HEK293 (cell line): ENCODE measurements around the gene ASAP2.

Experiments
- CTCF ChIA-PET: fragments of 350-600 bp; formaldehyde crosslinking; extraction: SDS; loops from one replicate; lab custom pipeline; 2021; ENCODE audit warnings: antibody characterized with exemption; lab: Yijun Ruan, JAX
- POLR2A ChIA-PET: fragments of 300-600 bp; formaldehyde crosslinking; extraction: SDS; loops from one replicate; lab custom pipeline; 2020; ENCODE audit warnings: antibody characterized with exemption, inconsistent platforms; lab: Yijun Ruan, JAX
- H3K27ac ChIP-seq: fragments of 200-500 bp; sonication (Bioruptor generic); 2 replicates; pipeline ENCODE4 v1.5.1; 2014; ENCODE audit warnings: low read depth, low read length, control low read depth, inconsistent platforms; ENCODE audit errors: extremely low read depth
- H3K36me3 ChIP-seq, 2 experiments: fragments of 200-500 bp in 1 of 2; sonication (Bioruptor generic) in 1 of 2; 1 replicate in 1 of 2; 2 replicates in 1 of 2; pipeline ENCODE4 v1.5.1; 2014 to 2017; ENCODE audit warnings: inconsistent platforms in 2 of 2, low read length in 2 of 2; ENCODE audit not compliant: control insufficient read depth in 2 of 2, insufficient read depth in 1 of 2
- H3K4me1 ChIP-seq: fragments of 200-500 bp; sonication (Bioruptor generic); 2 replicates; pipeline ENCODE4 v1.5.1; 2014; ENCODE audit warnings: mild to moderate bottlenecking, low read length, inconsistent platforms; ENCODE audit not compliant: control insufficient read depth, insufficient read depth
- H3K4me3 ChIP-seq: 2 replicates; pipeline ENCODE4 v1.5.1; 2011; ENCODE audit warnings: low read depth, mild to moderate bottlenecking, control low read depth, low read length, moderate library complexity
- H3K9me3 ChIP-seq: fragments of 200-500 bp; sonication (Bioruptor generic); 2 replicates; pipeline ENCODE4 v1.5.1; 2014; ENCODE audit warnings: low read depth, low read length, inconsistent platforms; ENCODE audit not compliant: control insufficient read depth, insufficient read depth
- KLF10 ChIP-seq: fragments of 450-650 bp; IDR thresholded peaks from 2 replicates; pipeline ENCODE4 v1.5.1; 2018; ENCODE audit warnings: missing biosample characterization, mild to moderate bottlenecking, missing genetic modification characterization
- ZBTB17 ChIP-seq: fragments of 450-650 bp; formaldehyde crosslinking; IDR thresholded peaks from 2 replicates; pipeline ENCODE4 v1.5.1; 2016; ENCODE audit warnings: missing biosample characterization, missing genetic modification characterization
- ZBTB7A ChIP-seq: fragments of 450-650 bp; formaldehyde crosslinking; IDR thresholded peaks from 2 replicates; pipeline ENCODE4 v1.5.1; 2016; ENCODE audit warnings: low read depth, missing biosample characterization, missing genetic modification characterization
- ZNF132 ChIP-seq: fragments of 450-650 bp; formaldehyde crosslinking; IDR thresholded peaks from 2 replicates; pipeline ENCODE4 v1.5.1; 2017; ENCODE audit warnings: missing biosample characterization, missing genetic modification characterization, borderline replicate concordance
- ZNF138 ChIP-seq: fragments of 450-650 bp; formaldehyde crosslinking; IDR thresholded peaks from 2 replicates; pipeline ENCODE4 v1.5.1; 2016; ENCODE audit warnings: missing biosample characterization, missing genetic modification characterization, borderline replicate concordance
- ZNF223 ChIP-seq: fragments of 450-650 bp; formaldehyde crosslinking; IDR thresholded peaks from 2 replicates; pipeline ENCODE4 v1.5.1; 2016; ENCODE audit warnings: missing biosample characterization, missing genetic modification characterization
- ZNF24 ChIP-seq: fragments of 450-650 bp; formaldehyde crosslinking; IDR thresholded peaks from 2 replicates; pipeline ENCODE4 v1.5.1; 2016; ENCODE audit warnings: missing biosample characterization, missing genetic modification characterization
- ZNF274 ChIP-seq, 2 experiments: fragments of 200-500 bp in 1 of 2; fragments of 450-650 bp in 1 of 2; sonication (Bioruptor generic) in 1 of 2; formaldehyde crosslinking in 1 of 2; IDR thresholded peaks; 2 replicates each; pipeline versions ENCODE4 v1.5.1 to v1.6.1; 2014 to 2016; ENCODE audit warnings: borderline replicate concordance in 1 of 2, inconsistent platforms in 1 of 2, low read length in 1 of 2, missing biosample characterization in 1 of 2, missing genetic modification characterization in 1 of 2
- ZNF48 ChIP-seq: fragments of 450-650 bp; formaldehyde crosslinking; IDR thresholded peaks from 2 replicates; pipeline ENCODE4 v1.5.1; 2016; ENCODE audit warnings: missing biosample characterization, missing genetic modification characterization
- ZNF529 ChIP-seq: fragments of 450-650 bp; formaldehyde crosslinking; IDR thresholded peaks from 2 replicates; pipeline ENCODE4 v1.5.1; 2017; ENCODE audit warnings: missing genetic modification characterization, missing biosample characterization; ENCODE audit not compliant: insufficient replicate concordance
- ZNF623 ChIP-seq: fragments of 450-650 bp; formaldehyde crosslinking; IDR thresholded peaks from 2 replicates; pipeline ENCODE4 v1.5.1; 2016; ENCODE audit warnings: missing biosample characterization, missing genetic modification characterization
- ZNF768 ChIP-seq: fragments of 450-650 bp; formaldehyde crosslinking; IDR thresholded peaks from 2 replicates; pipeline ENCODE4 v1.5.1; 2018; ENCODE audit warnings: missing biosample characterization, mild to moderate bottlenecking, missing genetic modification characterization
- ZNF791 ChIP-seq: fragments of 450-650 bp; formaldehyde crosslinking; IDR thresholded peaks from 2 replicates; pipeline ENCODE4 v1.5.1; 2016; ENCODE audit warnings: missing biosample characterization, missing genetic modification characterization
- ZXDB ChIP-seq: fragments of 450-650 bp; formaldehyde crosslinking; IDR thresholded peaks from 2 replicates; pipeline ENCODE4 v1.5.1; 2016; ENCODE audit warnings: missing biosample characterization, missing genetic modification characterization
- TF ChIP-seq, protein P1 (sequence below): fragments of 450-650 bp; formaldehyde crosslinking; conservative IDR thresholded peaks from 2 replicates; pipeline ENCODE4 v1.5.1; 2016; ENCODE audit warnings: low read depth, missing biosample characterization, missing genetic modification characterization
- TF ChIP-seq, protein P2 (sequence below): fragments of 450-650 bp; formaldehyde crosslinking; IDR thresholded peaks from 2 replicates; pipeline ENCODE4 v1.5.1; 2017; ENCODE audit warnings: missing biosample characterization, mild to moderate bottlenecking, missing genetic modification characterization, moderate library complexity
- TF ChIP-seq, protein P3 (sequence below): fragments of 450-650 bp; formaldehyde crosslinking; IDR thresholded peaks from 2 replicates; pipeline ENCODE4 v1.5.1; 2016; ENCODE audit warnings: missing biosample characterization, missing genetic modification characterization
- TF ChIP-seq, protein P4 (sequence below): fragments of 450-650 bp; formaldehyde crosslinking; IDR thresholded peaks from 2 replicates; pipeline ENCODE4 v1.5.1; 2016; ENCODE audit warnings: missing biosample characterization, missing genetic modification characterization, borderline replicate concordance
- TF ChIP-seq, protein P5 (sequence below): fragments of 450-650 bp; formaldehyde crosslinking; IDR thresholded peaks from 2 replicates; pipeline ENCODE4 v1.5.1; 2016; ENCODE audit warnings: missing biosample characterization, missing genetic modification characterization

ASAP2 gene

DNA sequence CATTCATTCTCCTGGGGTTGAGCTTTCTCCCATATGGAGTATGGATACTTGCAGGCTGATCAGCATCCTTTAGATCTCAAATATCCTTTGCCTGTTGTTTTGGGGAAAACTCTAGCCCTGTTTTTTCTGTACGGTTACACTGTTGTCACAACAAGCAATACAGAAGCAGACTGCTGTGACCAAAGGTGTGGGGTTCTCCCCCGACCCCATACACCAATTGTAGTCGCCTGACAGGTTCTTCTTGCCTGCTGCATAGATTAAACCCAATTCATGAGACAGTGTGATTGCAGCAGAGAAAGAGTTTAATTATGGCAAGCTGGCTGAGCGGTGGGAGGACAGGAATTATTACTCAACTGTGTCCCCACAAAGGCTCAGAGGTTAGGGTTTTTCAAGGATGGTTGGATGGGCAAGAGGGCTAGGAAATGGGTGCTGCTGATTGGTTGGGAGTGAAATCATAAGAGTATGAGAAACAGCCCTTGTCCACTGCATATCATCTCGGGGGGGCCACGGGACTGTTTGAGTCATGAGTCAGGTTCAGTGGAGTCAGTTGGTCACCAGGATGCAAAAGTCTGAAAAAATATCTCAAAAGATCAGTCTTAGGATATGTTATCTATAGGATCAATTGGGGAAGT, 176.1 kb downstream of the ASAP2 start (continued):
- TF ChIP-seq, protein P1, sequence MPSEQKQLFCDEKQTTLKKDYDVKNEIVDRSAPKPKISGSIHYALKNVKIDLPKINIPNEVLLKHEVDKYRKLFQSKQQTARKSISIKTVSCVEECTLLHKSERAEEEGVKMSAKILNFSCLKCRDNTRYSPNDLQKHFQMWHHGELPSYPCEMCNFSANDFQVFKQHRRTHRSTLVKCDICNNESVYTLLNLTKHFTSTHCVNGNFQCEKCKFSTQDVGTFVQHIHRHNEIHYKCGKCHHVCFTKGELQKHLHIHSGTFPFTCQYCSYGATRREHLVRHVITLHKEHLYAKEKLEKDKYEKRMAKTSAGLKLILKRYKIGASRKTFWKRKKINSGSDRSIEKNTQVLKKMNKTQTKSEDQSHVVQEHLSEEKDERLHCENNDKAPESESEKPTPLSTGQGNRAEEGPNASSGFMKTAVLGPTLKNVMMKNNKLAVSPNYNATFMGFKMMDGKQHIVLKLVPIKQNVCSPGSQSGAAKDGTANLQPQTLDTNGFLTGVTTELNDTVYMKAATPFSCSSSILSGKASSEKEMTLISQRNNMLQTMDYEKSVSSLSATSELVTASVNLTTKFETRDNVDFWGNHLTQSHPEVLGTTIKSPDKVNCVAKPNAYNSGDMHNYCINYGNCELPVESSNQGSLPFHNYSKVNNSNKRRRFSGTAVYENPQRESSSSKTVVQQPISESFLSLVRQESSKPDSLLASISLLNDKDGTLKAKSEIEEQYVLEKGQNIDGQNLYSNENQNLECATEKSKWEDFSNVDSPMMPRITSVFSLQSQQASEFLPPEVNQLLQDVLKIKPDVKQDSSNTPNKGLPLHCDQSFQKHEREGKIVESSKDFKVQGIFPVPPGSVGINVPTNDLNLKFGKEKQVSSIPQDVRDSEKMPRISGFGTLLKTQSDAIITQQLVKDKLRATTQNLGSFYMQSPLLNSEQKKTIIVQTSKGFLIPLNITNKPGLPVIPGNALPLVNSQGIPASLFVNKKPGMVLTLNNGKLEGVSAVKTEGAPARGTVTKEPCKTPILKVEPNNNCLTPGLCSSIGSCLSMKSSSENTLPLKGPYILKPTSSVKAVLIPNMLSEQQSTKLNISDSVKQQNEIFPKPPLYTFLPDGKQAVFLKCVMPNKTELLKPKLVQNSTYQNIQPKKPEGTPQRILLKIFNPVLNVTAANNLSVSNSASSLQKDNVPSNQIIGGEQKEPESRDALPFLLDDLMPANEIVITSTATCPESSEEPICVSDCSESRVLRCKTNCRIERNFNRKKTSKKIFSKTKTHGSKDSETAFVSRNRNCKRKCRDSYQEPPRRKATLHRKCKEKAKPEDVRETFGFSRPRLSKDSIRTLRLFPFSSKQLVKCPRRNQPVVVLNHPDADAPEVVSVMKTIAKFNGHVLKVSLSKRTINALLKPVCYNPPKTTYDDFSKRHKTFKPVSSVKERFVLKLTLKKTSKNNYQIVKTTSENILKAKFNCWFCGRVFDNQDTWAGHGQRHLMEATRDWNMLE (tag by site-specific recombination), result no peak
- TF ChIP-seq ZBTB7A (no peak), ZNF132 (no peak), ZNF138 (tag by site-specific recombination) (no peak)

DNA sequence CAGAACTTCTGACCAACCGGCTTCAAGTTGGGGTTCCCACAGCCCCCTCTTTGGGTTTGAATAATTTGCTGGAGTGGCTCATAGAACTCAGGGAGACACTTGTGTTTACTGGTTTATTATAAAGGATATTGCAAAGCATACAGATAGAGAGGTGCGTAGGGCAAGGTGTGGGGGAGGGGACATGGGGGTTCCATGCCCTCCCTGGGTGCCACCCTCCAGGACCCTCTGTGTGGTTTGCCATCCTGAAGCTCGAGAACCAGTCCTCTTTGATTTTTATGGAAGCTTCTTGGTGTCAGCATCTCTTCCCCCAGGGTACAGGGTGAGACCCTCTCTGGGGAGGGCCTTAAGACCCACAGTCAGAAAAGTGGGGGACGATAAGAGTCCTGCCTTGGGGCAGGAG, 177.9 kb downstream of the ASAP2 start:
- peaks cover 0 to 59% of the 10 kb centered on the region in 2 experiments; a peak in 2 of 3 replicates for H3K36me3 ChIP-seq
- CTCF ChIA-PET, result interaction anchor here (0.6 to 1.6 kb wide), 2 partner anchors 241 to 265 kb away, joined by 3 to 4 read pairs; no protein-coding TSS in a partner anchor
- H3K9me3 ChIP-seq, result no peaks in the 10 kb centered on the region
- H3K27ac ChIP-seq, result no peak overlapping the region
- POLR2A ChIA-PET, result no interaction called here
- H3K4me1 ChIP-seq, result peaks cover 2% of the 10 kb centered on the region
- no peak overlapping the region for H3K4me3 ChIP-seq
- TF ChIP-seq, protein P2, sequence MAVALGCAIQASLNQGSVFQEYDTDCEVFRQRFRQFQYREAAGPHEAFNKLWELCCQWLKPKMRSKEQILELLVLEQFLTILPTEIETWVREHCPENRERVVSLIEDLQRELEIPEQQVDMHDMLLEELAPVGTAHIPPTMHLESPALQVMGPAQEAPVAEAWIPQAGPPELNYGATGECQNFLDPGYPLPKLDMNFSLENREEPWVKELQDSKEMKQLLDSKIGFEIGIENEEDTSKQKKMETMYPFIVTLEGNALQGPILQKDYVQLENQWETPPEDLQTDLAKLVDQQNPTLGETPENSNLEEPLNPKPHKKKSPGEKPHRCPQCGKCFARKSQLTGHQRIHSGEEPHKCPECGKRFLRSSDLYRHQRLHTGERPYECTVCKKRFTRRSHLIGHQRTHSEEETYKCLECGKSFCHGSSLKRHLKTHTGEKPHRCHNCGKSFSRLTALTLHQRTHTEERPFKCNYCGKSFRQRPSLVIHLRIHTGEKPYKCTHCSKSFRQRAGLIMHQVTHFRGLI (tag by site-specific recombination), result no peak
- no peak for TF ChIP-seq ZNF24 (tag by site-specific recombination)
- no peak for TF ChIP-seq ZXDB
- no peak for TF ChIP-seq ZNF274 (IDR thresholded peaks at IDR 0.05; ENCODE audit: low read length)
- no peak for TF ChIP-seq ZNF274 (tag by site-specific recombination; IDR thresholded peaks at IDR 0.05; ENCODE audit: borderline replicate concordance)
- TF ChIP-seq ZNF791, result no peak
- TF ChIP-seq ZBTB17 (tag by site-specific recombination), result no peak
- TF ChIP-seq ZNF529 (tag by site-specific recombination), result no peak
- no peak for TF ChIP-seq ZNF623 (tag by site-specific recombination)
- TF ChIP-seq, protein P3, sequence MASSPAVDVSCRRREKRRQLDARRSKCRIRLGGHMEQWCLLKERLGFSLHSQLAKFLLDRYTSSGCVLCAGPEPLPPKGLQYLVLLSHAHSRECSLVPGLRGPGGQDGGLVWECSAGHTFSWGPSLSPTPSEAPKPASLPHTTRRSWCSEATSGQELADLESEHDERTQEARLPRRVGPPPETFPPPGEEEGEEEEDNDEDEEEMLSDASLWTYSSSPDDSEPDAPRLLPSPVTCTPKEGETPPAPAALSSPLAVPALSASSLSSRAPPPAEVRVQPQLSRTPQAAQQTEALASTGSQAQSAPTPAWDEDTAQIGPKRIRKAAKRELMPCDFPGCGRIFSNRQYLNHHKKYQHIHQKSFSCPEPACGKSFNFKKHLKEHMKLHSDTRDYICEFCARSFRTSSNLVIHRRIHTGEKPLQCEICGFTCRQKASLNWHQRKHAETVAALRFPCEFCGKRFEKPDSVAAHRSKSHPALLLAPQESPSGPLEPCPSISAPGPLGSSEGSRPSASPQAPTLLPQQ (tag by site-specific recombination), result no peak
- TF ChIP-seq, protein P4, sequence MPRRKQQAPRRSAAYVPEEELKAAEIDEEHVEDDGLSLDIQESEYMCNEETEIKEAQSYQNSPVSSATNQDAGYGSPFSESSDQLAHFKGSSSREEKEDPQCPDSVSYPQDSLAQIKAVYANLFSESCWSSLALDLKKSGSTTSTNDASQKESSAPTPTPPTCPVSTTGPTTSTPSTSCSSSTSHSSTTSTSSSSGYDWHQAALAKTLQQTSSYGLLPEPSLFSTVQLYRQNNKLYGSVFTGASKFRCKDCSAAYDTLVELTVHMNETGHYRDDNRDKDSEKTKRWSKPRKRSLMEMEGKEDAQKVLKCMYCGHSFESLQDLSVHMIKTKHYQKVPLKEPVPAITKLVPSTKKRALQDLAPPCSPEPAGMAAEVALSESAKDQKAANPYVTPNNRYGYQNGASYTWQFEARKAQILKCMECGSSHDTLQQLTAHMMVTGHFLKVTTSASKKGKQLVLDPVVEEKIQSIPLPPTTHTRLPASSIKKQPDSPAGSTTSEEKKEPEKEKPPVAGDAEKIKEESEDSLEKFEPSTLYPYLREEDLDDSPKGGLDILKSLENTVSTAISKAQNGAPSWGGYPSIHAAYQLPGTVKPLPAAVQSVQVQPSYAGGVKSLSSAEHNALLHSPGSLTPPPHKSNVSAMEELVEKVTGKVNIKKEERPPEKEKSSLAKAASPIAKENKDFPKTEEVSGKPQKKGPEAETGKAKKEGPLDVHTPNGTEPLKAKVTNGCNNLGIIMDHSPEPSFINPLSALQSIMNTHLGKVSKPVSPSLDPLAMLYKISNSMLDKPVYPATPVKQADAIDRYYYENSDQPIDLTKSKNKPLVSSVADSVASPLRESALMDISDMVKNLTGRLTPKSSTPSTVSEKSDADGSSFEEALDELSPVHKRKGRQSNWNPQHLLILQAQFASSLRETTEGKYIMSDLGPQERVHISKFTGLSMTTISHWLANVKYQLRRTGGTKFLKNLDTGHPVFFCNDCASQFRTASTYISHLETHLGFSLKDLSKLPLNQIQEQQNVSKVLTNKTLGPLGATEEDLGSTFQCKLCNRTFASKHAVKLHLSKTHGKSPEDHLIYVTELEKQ (tag by site-specific recombination), result no peak
- TF ChIP-seq KLF10, result no peak
- TF ChIP-seq ZNF768 (tag by site-specific recombination), result no peak
- TF ChIP-seq ZBTB7A, result no peak
- TF ChIP-seq ZNF223, result no peak
- TF ChIP-seq ZNF48 (tag by site-specific recombination), result no peak
- TF ChIP-seq, protein P5, sequence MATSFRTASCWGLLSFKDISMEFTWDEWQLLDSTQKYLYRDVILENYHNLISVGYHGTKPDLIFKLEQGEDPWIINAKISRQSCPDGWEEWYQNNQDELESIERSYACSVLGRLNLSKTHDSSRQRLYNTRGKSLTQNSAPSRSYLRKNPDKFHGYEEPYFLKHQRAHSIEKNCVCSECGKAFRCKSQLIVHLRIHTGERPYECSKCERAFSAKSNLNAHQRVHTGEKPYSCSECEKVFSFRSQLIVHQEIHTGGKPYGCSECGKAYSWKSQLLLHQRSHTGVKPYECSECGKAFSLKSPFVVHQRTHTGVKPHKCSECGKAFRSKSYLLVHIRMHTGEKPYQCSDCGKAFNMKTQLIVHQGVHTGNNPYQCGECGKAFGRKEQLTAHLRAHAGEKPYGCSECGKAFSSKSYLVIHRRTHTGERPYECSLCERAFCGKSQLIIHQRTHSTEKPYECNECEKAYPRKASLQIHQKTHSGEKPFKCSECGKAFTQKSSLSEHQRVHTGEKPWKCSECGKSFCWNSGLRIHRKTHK (tag by site-specific recombination), result no peak
